Astrocyte (in vitro differentiated cells and primary cell): ENCODE data around the gene CCNE1. TPM values are rescaled to one million over a fixed set of nuclear protein-coding genes. Genes with fewer than 3 reads are reported as not detected.

Experiments
- DNase-seq: peaks from one replicate; pipeline ENCODE4 v3.0.0-alpha.2; 2010; ENCODE audit warnings: low read depth
- FAIRE-seq: peaks from 2 replicates; lab custom pipeline; 2011; peaks lifted over from hg19 to GRCh38; lab: Jason Lieb, UNC
- H2AFZ ChIP-seq: 2 replicates; pipeline ENCODE4 v1.6.0; 2012; ENCODE audit warnings: low read depth, low read length, inconsistent platforms
- H3K27ac ChIP-seq: 2 replicates; pipeline ENCODE4 v1.5.1; 2011; ENCODE audit warnings: low read depth, low read length, inconsistent platforms
- H3K27me3 ChIP-seq: 2 replicates; pipeline ENCODE4 v1.6.0; 2011; ENCODE audit warnings: low read length, inconsistent platforms; ENCODE audit not compliant: insufficient read depth
- H3K36me3 ChIP-seq: 2 replicates; pipeline ENCODE4 v1.5.1; 2011; ENCODE audit warnings: low read length, inconsistent platforms; ENCODE audit not compliant: insufficient read depth
- H3K4me1 ChIP-seq: 2 replicates; pipeline ENCODE4 v1.5.1; 2011; ENCODE audit warnings: low read length, inconsistent platforms; ENCODE audit not compliant: insufficient read depth
- H3K4me2 ChIP-seq: 2 replicates; pipeline ENCODE4 v1.6.0; 2012; ENCODE audit warnings: low read length, inconsistent platforms
- H3K4me3 ChIP-seq: 2 replicates; pipeline ENCODE4 v1.5.1; 2011; ENCODE audit warnings: low read depth, mild to moderate bottlenecking, low read length, inconsistent platforms; ENCODE audit not compliant: insufficient read depth
- H3K79me2 ChIP-seq: 2 replicates; pipeline ENCODE4 v1.6.0; 2012; ENCODE audit warnings: mild to moderate bottlenecking, low read length, inconsistent platforms; ENCODE audit not compliant: insufficient read depth
- H3K9ac ChIP-seq: 2 replicates; pipeline ENCODE4 v1.6.0; 2012; ENCODE audit warnings: mild to moderate bottlenecking, low read length, inconsistent platforms
- H3K9me3 ChIP-seq: 2 replicates; pipeline ENCODE4 v1.5.1; 2012; ENCODE audit warnings: low read depth, mild to moderate bottlenecking, low read length, inconsistent platforms; ENCODE audit not compliant: insufficient read depth
- H4K20me1 ChIP-seq: 2 replicates; pipeline ENCODE4 v1.6.0; 2012; ENCODE audit warnings: low read length, inconsistent platforms; ENCODE audit not compliant: insufficient read depth
- H3K27ac Mint-ChIP-seq: one replicate; pipeline ENCODE4 v1.8.0; 2021; ENCODE audit warnings: mild to moderate bottlenecking, mixed read lengths; ENCODE audit not compliant: unreplicated experiment
- H3K27me3 Mint-ChIP-seq: one replicate; pipeline ENCODE4 v1.8.0; 2021; ENCODE audit warnings: low read depth, mixed read lengths; ENCODE audit not compliant: unreplicated experiment
- H3K36me3 Mint-ChIP-seq: one replicate; pipeline ENCODE4 v1.8.0; 2021; ENCODE audit warnings: low read depth, mixed read lengths; ENCODE audit not compliant: unreplicated experiment
- H3K4me1 Mint-ChIP-seq: one replicate; pipeline ENCODE4 v1.8.0; 2021; ENCODE audit warnings: low read depth, mixed read lengths; ENCODE audit not compliant: unreplicated experiment
- H3K4me3 Mint-ChIP-seq: one replicate; pipeline ENCODE4 v1.8.0; 2021; ENCODE audit warnings: mild to moderate bottlenecking, moderate library complexity, mixed read lengths; ENCODE audit not compliant: unreplicated experiment
- H3K9me3 Mint-ChIP-seq: one replicate; pipeline ENCODE4 v1.8.0; 2021; ENCODE audit warnings: mild to moderate bottlenecking, mixed read lengths; ENCODE audit not compliant: unreplicated experiment
- EZH2 ChIP-seq: IDR thresholded peaks from 2 replicates; pipeline ENCODE4 v1.6.1; 2012; ENCODE audit warnings: mild to moderate bottlenecking, low read length, inconsistent platforms; ENCODE audit not compliant: insufficient read depth
- total RNA-seq: library from RNA; stranded (reverse); gene quantifications from 2 replicates; pipeline ENCODE4 v1.2.1, GENCODE V29; 2021
- TF ChIP-seq, protein P1 (sequence below): IDR thresholded peaks from 2 replicates; pipeline ENCODE4 v1.5.1; 2011; ENCODE audit warnings: low read depth, mild to moderate bottlenecking, inconsistent platforms, low read length, moderate library complexity; ENCODE audit not compliant: insufficient read depth

Gene CCNE1
- total RNA-seq, 1 donor from 2014 or later = 8.8 TPM

DNA sequence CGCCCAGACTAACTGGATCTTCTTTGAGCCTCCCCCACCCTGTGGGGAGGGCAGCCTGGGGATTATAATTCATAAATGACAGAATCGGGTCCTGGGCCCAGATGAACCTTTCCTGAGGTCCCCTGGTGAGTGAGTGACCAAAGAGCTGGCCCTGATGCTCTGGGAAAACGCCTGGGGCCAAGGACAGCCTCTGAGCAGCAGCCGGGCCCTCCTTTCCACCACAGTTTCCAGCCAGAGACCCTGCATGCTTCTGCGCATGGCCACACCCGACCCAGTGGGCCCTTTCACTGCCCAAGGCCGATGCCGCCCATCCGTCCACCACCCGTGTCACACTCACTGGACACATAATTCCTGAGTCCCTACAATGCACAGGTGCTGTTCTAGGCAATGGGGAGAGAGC is 43.6 kb upstream of the CCNE1 start:
- FAIRE-seq (no peak), DNase-seq (no peak)
- H3K27ac ChIP-seq = no peak overlapping the region
- H3K27me3 Mint-ChIP-seq = peaks cover 26% of the 10 kb centered on the region
- H3K27me3 ChIP-seq = no peaks in the 10 kb centered on the region
- no peak overlapping the region for H2AFZ ChIP-seq
- H3K27ac Mint-ChIP-seq = no peak overlapping the region
- H3K4me1 ChIP-seq = no peaks in the 10 kb centered on the region
- H3K79me2 ChIP-seq = no peaks in the 10 kb centered on the region
- no peak overlapping the region for H3K4me3 ChIP-seq
- no peaks in the 10 kb centered on the region for H4K20me1 ChIP-seq
- H3K4me2 ChIP-seq = no peak overlapping the region
- TF ChIP-seq, protein P1, sequence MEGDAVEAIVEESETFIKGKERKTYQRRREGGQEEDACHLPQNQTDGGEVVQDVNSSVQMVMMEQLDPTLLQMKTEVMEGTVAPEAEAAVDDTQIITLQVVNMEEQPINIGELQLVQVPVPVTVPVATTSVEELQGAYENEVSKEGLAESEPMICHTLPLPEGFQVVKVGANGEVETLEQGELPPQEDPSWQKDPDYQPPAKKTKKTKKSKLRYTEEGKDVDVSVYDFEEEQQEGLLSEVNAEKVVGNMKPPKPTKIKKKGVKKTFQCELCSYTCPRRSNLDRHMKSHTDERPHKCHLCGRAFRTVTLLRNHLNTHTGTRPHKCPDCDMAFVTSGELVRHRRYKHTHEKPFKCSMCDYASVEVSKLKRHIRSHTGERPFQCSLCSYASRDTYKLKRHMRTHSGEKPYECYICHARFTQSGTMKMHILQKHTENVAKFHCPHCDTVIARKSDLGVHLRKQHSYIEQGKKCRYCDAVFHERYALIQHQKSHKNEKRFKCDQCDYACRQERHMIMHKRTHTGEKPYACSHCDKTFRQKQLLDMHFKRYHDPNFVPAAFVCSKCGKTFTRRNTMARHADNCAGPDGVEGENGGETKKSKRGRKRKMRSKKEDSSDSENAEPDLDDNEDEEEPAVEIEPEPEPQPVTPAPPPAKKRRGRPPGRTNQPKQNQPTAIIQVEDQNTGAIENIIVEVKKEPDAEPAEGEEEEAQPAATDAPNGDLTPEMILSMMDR = no peak
- TF ChIP-seq EZH2 = no peak
- H3K9ac ChIP-seq = no peak overlapping the region
- H3K4me3 Mint-ChIP-seq = no peak overlapping the region
- H3K9me3 Mint-ChIP-seq = no peaks in the 10 kb centered on the region
- no peaks in the 10 kb centered on the region for H3K36me3 Mint-ChIP-seq
- no peaks in the 10 kb centered on the region for H3K36me3 ChIP-seq
- H3K9me3 ChIP-seq = no peaks in the 10 kb centered on the region
- H3K4me1 Mint-ChIP-seq = no peaks in the 10 kb centered on the region

DNA sequence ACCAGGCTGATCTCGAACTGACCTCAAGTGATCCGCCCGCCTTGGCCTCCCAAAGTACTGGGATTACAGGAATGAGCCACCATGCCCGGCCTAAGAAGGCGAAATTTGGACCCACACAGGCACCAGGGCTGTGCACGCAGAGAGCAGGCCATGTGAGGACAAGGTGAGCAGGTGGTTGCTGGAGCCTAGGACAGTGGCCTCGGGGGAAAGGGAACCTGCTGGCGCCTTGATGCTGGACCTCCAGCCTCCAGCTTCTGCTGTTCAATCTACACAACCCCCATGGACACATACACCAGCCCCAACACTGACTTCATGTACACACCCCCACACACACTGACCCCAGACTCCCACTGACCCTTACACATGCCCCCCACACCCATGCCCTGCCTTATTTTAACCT is 41.8 kb upstream of the CCNE1 start:
- no peak overlapping the region for H3K27ac ChIP-seq
- Mint-ChIP-seq H3K36me3 (no peaks in the 10 kb centered on the region), H3K4me3 (no peak overlapping the region), H3K4me1 (no peaks in the 10 kb centered on the region), H3K27ac (no peak overlapping the region), H3K27me3 (peaks cover 21% of the 10 kb centered on the region), H3K9me3 (no peaks in the 10 kb centered on the region)
- no peak overlapping the region for H2AFZ ChIP-seq
- no peak for DNase-seq
- no peaks in the 10 kb centered on the region for H3K27me3 ChIP-seq
- no peak for FAIRE-seq
- H3K4me1 ChIP-seq = no peaks in the 10 kb centered on the region
- no peaks in the 10 kb centered on the region for H4K20me1 ChIP-seq
- no peak overlapping the region for H3K4me3 ChIP-seq
- H3K79me2 ChIP-seq = no peaks in the 10 kb centered on the region
- no peak overlapping the region for H3K4me2 ChIP-seq
- TF ChIP-seq, protein P1 = no peak
- no peak for TF ChIP-seq EZH2
- H3K9ac ChIP-seq = no peak overlapping the region
- H3K9me3 ChIP-seq = no peaks in the 10 kb centered on the region
- H3K36me3 ChIP-seq = no peaks in the 10 kb centered on the region

DNA sequence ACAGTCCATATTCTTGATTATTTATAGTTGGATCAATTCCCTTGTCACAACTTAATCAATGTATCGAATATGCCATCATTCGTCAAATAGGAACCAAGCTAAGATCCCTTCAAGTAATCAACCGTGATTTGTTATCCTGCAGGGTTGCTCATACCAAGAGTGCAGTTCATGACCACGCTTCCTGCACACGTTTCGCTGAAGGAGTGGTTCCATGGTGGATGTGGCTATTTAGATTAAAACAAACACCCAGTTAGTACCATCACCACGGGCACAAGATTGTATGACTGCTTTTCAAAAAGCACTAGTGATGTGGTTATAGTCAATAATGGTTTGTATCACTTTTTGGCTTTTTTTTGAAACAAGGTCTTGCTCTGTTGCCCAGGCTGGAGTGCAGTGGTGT is 41.1 kb upstream of the CCNE1 start:
- Histone ChIP-seq H3K9ac (no peak overlapping the region), H3K9me3 (no peaks in the 10 kb centered on the region), H3K36me3 (no peaks in the 10 kb centered on the region), H3K4me2 (no peak overlapping the region), H4K20me1 (no peaks in the 10 kb centered on the region), H2AFZ (no peak overlapping the region), H3K4me3 (no peak overlapping the region), H3K27ac (no peak overlapping the region), H3K27me3 (no peaks in the 10 kb centered on the region), H3K79me2 (no peaks in the 10 kb centered on the region), H3K4me1 (no peaks in the 10 kb centered on the region)
- FAIRE-seq (no peak), DNase-seq (no peak)
- TF ChIP-seq, protein P1 = no peak
- no peak for TF ChIP-seq EZH2
- Mint-ChIP-seq H3K27ac (no peak overlapping the region), H3K27me3 (peaks cover 18% of the 10 kb centered on the region), H3K4me3 (no peak overlapping the region), H3K9me3 (no peaks in the 10 kb centered on the region), H3K4me1 (no peaks in the 10 kb centered on the region), H3K36me3 (no peaks in the 10 kb centered on the region)
